SK-N-SH (cell line): Measurements from ENCODE around the gene GYG1. TPM values are rescaled to one million over a fixed set of nuclear protein-coding genes. Genes with fewer than 3 reads are reported as not detected.

Experiments used
- CTCF ChIA-PET: fragments of 300-600, 350-600 bp; formaldehyde crosslinking; extraction: SDS; loops from one replicate; lab custom pipeline; 2021; lab: Yijun Ruan, JAX
- POLR2A ChIA-PET: fragments of 350-600 bp; sonication (Branson Sonifier 250); formaldehyde crosslinking; extraction: SDS; loops from one replicate; lab custom pipeline; 2020; ENCODE audit warnings: antibody characterized with exemption, inconsistent platforms; lab: Yijun Ruan, JAX
- DNase-seq: peaks from one replicate; pipeline ENCODE4 v3.0.0; 2012
- H2AFZ ChIP-seq: fragments of 200-600 bp; sonication (generic); 2 replicates; pipeline ENCODE4 v1.8.1; 2016; ENCODE audit warnings: antibody characterized with exemption, mild to moderate bottlenecking, low read depth
- H3F3A ChIP-seq: fragments of 200-600 bp; sonication (generic); replicated peaks from 2 replicates; pipeline ENCODE3; 2016; ENCODE audit warnings: antibody characterized with exemption, mild to moderate bottlenecking; ENCODE audit not compliant: insufficient read depth
- H3K27ac ChIP-seq, 2 experiments: fragments of 200-500 bp in 1 of 2; fragments of 200-600 bp in 1 of 2; sonication (Bioruptor generic) in 1 of 2; sonication (generic), shearing (Covaris generic) in 1 of 2; 2 replicates each; pipeline versions ENCODE4 v1.5.1 to v1.6.1; 2014 to 2016; ENCODE audit warnings: low read depth in 2 of 2, inconsistent platforms in 1 of 2, low read length in 1 of 2, mild to moderate bottlenecking in 1 of 2, mixed read lengths in 1 of 2
- H3K27me3 ChIP-seq: fragments of 200-600 bp; sonication (generic), shearing (Covaris generic); 2 replicates; pipeline ENCODE4 v1.6.1; 2016; ENCODE audit warnings: mixed run types; ENCODE audit not compliant: insufficient read depth
- H3K36me3 ChIP-seq, 2 experiments: fragments of 200-500 bp in 1 of 2; fragments of 200-600 bp in 1 of 2; sonication (Bioruptor generic) in 1 of 2; sonication (generic) in 1 of 2; replicated peaks in 1 of 2; 2 replicates each; pipeline versions ENCODE3 to v1.5.1; 2014 to 2016; ENCODE audit warnings: low read length in 1 of 2, mild to moderate bottlenecking in 1 of 2; ENCODE audit not compliant: insufficient read depth in 2 of 2, control insufficient read depth in 1 of 2
- H3K4me1 ChIP-seq, 2 experiments: fragments of 200-500 bp in 1 of 2; fragments of 200-600 bp in 1 of 2; sonication (Bioruptor generic) in 1 of 2; sonication (generic), shearing (Covaris generic) in 1 of 2; 2 replicates each; pipeline versions ENCODE4 v1.5.1 to v1.6.1; 2014 to 2016; ENCODE audit warnings: low read depth in 1 of 2, low read length in 1 of 2, mixed run types in 1 of 2; ENCODE audit not compliant: insufficient read depth in 2 of 2, control insufficient read depth in 1 of 2
- H3K4me2 ChIP-seq: fragments of 200-600 bp; sonication (generic), shearing (Covaris generic); 2 replicates; pipeline ENCODE4 v1.6.1; 2017; ENCODE audit warnings: mixed run types
- H3K4me3 ChIP-seq, 2 experiments: fragments of 200-500 bp in 1 of 2; fragments of 200-600 bp in 1 of 2; sonication (Bioruptor generic) in 1 of 2; sonication (generic), shearing (Covaris generic) in 1 of 2; 2 replicates each; pipeline versions ENCODE4 v1.5.1 to v1.8.1; 2014 to 2016; ENCODE audit warnings: low read depth in 2 of 2, inconsistent platforms in 1 of 2, low read length in 1 of 2, mild to moderate bottlenecking in 1 of 2, mixed read lengths in 1 of 2, moderate library complexity in 1 of 2
- H3K79me2 ChIP-seq: fragments of 200-600 bp; sonication (generic); 2 replicates; pipeline ENCODE4 v1.8.1; 2017; ENCODE audit warnings: mild to moderate bottlenecking; ENCODE audit not compliant: insufficient read depth
- H3K9ac ChIP-seq: fragments of 200-600 bp; sonication (generic); 2 replicates; pipeline ENCODE4 v1.6.1; 2017; ENCODE audit warnings: mixed run types
- H3K9me2 ChIP-seq: fragments of 200-600 bp; sonication (generic); 2 replicates; pipeline ENCODE4 v1.6.1; 2017; ENCODE audit warnings: mixed run types
- H3K9me3 ChIP-seq: fragments of 200-600 bp; sonication (generic); 2 replicates; pipeline ENCODE4 v1.6.1; 2017; ENCODE audit warnings: mixed run types, mild to moderate bottlenecking, moderate library complexity
- H4K20me1 ChIP-seq: fragments of 200-600 bp; sonication (generic); 2 replicates; pipeline ENCODE4 v1.6.1; 2017; ENCODE audit warnings: mild to moderate bottlenecking, mixed run types; ENCODE audit not compliant: insufficient read depth
- ELF1 ChIP-seq: IDR thresholded peaks from 2 replicates; pipeline ENCODE4 v1.4.0; 2012
- EP300 ChIP-seq, 2 experiments: IDR thresholded peaks; 2 replicates each; pipeline versions ENCODE4 v1.4.0 to v1.6.1; 2012; ENCODE audit warnings: borderline replicate concordance in 1 of 2, low read depth in 1 of 2, low read length in 1 of 2
- EZH2phosphoT487 ChIP-seq: fragments of 200-600 bp; sonication (generic); IDR thresholded peaks from 2 replicates; pipeline ENCODE4 v1.6.1; 2017; ENCODE audit warnings: low read depth, mixed run types, mild to moderate bottlenecking, antibody characterized with exemption, moderate library complexity, borderline replicate concordance
- FOSL2 ChIP-seq: IDR thresholded peaks from 2 replicates; pipeline ENCODE4 v1.4.0; 2012; ENCODE audit warnings: low read depth, mild to moderate bottlenecking, moderate library complexity, borderline replicate concordance
- JUND ChIP-seq: IDR thresholded peaks from 2 replicates; pipeline ENCODE4 v1.4.0; 2012
- NFIC ChIP-seq: IDR thresholded peaks from 2 replicates; pipeline ENCODE4 v1.4.0; 2012; ENCODE audit warnings: borderline replicate concordance
- NRF1 ChIP-seq: IDR thresholded peaks from 2 replicates; pipeline ENCODE4 v1.6.1; 2012; ENCODE audit warnings: low read depth, mild to moderate bottlenecking, low read length
- RCOR1 ChIP-seq: fragments of 150-350 bp; IDR thresholded peaks from 2 replicates; pipeline ENCODE4 v1.6.1; 2017; ENCODE audit warnings: antibody characterized with exemption, low read length
- RXRA ChIP-seq: IDR thresholded peaks from 2 replicates; pipeline ENCODE4 v1.4.0; 2012; ENCODE audit warnings: low read depth, mild to moderate bottlenecking, borderline replicate concordance
- SMC3 ChIP-seq: IDR thresholded peaks from 2 replicates; pipeline ENCODE4 v1.6.1; 2012; ENCODE audit warnings: low read depth, low read length, improper control_type of control experiment
- TAF1 ChIP-seq: IDR thresholded peaks from 2 replicates; pipeline ENCODE4 v1.6.1; 2012; ENCODE audit warnings: low read depth, mild to moderate bottlenecking, low read length, moderate library complexity, borderline replicate concordance
- YY1 ChIP-seq: IDR thresholded peaks from 2 replicates; pipeline ENCODE4 v1.4.0; 2012; ENCODE audit warnings: low read depth, mild to moderate bottlenecking
- WGBS: methylation state at CpG from one replicate; pipeline ENCODE4 v1.1.6; 2017; ENCODE audit warnings: low lambda C conversion rate; 5-methylcytosine and 5-hydroxymethylcytosine counted together
- polyA plus RNA-seq, 3 experiments: library from polyadenylated mRNA; depleted of rRNA; stranded (reverse); fragments of >200 nt; gene quantifications; 2 replicates each; pipeline ENCODE4 v1.2.3, GENCODE V29; 2012
- TF ChIP-seq, protein P1 (sequence below): fragments of 200-600 bp; sonication (generic); IDR thresholded peaks from 2 replicates; pipeline ENCODE4 v1.6.1; 2017; ENCODE audit warnings: antibody characterized with exemption, mild to moderate bottlenecking, moderate library complexity
- TF ChIP-seq, protein P2 (sequence below): IDR thresholded peaks from 2 replicates; pipeline ENCODE4 v1.4.0; 2012; ENCODE audit warnings: low read depth
- TF ChIP-seq, protein P3 (sequence below): IDR thresholded peaks from 2 replicates; pipeline ENCODE4 v1.4.0; 2012; ENCODE audit warnings: low read depth, borderline replicate concordance
- TF ChIP-seq, protein P4 (sequence below): fragments of 150-350 bp; IDR thresholded peaks from 2 replicates; pipeline ENCODE4 v1.6.1; 2016; ENCODE audit warnings: mild to moderate bottlenecking, low read depth, low read length
- TF ChIP-seq, protein P5 (sequence below): IDR thresholded peaks from 2 replicates; pipeline ENCODE4 v1.6.1; 2012; ENCODE audit warnings: mild to moderate bottlenecking, low read depth, low read length, moderate library complexity
- TF ChIP-seq, protein P6 (sequence below): IDR thresholded peaks from 2 replicates; pipeline ENCODE4; 2012

The GYG1 gene
- polyA plus RNA-seq, 1 of the 3 experiments (the other 2 are of a cell fraction) = 16.8 TPM

DNA sequence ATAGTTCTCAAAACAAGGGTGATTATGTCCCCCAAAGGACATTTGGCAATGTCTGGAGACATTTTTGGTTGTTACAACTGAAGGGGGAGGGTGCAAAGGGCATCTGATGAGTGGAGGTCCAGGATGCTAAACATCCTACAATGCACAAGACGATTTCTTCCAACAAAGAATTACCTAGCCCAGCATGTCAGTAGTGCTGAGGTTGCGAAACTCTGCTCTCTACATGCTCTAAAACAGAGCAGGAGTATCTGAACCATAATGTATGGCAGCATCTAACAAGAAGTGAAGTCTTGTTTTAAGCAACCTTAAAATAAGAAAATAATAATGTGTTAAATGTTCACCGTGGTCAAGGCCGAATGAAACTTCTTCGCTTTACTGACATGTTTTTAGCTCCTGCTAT lies 7.0 kb downstream of the GYG1 start:
- Histone ChIP-seq H3K9me2 (no peaks in the 10 kb centered on the region), H3K79me2 (no peaks in the 10 kb centered on the region; the same call in 1 of the 2 replicates), H3K4me3 (no peak overlapping the region), H2AFZ (no peak overlapping the region), H3K36me3 (peaks cover 26 to 50% of the 10 kb centered on the region in 2 experiments), H3K9ac (no peak overlapping the region), H3F3A (no peaks in the 10 kb centered on the region), H3K27me3 (no peaks in the 10 kb centered on the region), H3K4me2 (no peak overlapping the region), H3K27ac (no peak overlapping the region), H3K9me3 (no peaks in the 10 kb centered on the region), H4K20me1 (no peaks in the 10 kb centered on the region), H3K4me1 (no peaks in the 10 kb centered on the region)
- no peak for DNase-seq
- CTCF ChIA-PET = no interaction called here
- POLR2A ChIA-PET = no interaction called here
- WGBS = 96% methylated on average over 5 of the region's 5 CpGs
- TF ChIP-seq RCOR1 = no peak
- TF ChIP-seq RXRA = no peak
- no peak for TF ChIP-seq NFIC
- TF ChIP-seq EP300 (IDR thresholded peaks at IDR 0.05; ENCODE audit: borderline replicate concordance in 1 of 2, low read depth in 1 of 2, low read length in 1 of 2) = no peak
- TF ChIP-seq, protein P1, sequence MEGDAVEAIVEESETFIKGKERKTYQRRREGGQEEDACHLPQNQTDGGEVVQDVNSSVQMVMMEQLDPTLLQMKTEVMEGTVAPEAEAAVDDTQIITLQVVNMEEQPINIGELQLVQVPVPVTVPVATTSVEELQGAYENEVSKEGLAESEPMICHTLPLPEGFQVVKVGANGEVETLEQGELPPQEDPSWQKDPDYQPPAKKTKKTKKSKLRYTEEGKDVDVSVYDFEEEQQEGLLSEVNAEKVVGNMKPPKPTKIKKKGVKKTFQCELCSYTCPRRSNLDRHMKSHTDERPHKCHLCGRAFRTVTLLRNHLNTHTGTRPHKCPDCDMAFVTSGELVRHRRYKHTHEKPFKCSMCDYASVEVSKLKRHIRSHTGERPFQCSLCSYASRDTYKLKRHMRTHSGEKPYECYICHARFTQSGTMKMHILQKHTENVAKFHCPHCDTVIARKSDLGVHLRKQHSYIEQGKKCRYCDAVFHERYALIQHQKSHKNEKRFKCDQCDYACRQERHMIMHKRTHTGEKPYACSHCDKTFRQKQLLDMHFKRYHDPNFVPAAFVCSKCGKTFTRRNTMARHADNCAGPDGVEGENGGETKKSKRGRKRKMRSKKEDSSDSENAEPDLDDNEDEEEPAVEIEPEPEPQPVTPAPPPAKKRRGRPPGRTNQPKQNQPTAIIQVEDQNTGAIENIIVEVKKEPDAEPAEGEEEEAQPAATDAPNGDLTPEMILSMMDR = no peak
- TF ChIP-seq, protein P2, sequence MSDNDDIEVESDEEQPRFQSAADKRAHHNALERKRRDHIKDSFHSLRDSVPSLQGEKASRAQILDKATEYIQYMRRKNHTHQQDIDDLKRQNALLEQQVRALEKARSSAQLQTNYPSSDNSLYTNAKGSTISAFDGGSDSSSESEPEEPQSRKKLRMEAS = no peak
- no peak for TF ChIP-seq EZH2phosphoT487
- no peak for TF ChIP-seq ELF1
- no peak for TF ChIP-seq YY1
- no peak for TF ChIP-seq NRF1
- TF ChIP-seq, protein P3, sequence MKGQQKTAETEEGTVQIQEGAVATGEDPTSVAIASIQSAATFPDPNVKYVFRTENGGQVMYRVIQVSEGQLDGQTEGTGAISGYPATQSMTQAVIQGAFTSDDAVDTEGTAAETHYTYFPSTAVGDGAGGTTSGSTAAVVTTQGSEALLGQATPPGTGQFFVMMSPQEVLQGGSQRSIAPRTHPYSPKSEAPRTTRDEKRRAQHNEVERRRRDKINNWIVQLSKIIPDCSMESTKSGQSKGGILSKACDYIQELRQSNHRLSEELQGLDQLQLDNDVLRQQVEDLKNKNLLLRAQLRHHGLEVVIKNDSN = no peak
- TF ChIP-seq FOSL2 = no peak
- no peak for TF ChIP-seq JUND
- TF ChIP-seq, protein P4, sequence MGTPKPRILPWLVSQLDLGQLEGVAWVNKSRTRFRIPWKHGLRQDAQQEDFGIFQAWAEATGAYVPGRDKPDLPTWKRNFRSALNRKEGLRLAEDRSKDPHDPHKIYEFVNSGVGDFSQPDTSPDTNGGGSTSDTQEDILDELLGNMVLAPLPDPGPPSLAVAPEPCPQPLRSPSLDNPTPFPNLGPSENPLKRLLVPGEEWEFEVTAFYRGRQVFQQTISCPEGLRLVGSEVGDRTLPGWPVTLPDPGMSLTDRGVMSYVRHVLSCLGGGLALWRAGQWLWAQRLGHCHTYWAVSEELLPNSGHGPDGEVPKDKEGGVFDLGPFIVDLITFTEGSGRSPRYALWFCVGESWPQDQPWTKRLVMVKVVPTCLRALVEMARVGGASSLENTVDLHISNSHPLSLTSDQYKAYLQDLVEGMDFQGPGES = no peak
- no peak for TF ChIP-seq TAF1
- TF ChIP-seq, protein P5, sequence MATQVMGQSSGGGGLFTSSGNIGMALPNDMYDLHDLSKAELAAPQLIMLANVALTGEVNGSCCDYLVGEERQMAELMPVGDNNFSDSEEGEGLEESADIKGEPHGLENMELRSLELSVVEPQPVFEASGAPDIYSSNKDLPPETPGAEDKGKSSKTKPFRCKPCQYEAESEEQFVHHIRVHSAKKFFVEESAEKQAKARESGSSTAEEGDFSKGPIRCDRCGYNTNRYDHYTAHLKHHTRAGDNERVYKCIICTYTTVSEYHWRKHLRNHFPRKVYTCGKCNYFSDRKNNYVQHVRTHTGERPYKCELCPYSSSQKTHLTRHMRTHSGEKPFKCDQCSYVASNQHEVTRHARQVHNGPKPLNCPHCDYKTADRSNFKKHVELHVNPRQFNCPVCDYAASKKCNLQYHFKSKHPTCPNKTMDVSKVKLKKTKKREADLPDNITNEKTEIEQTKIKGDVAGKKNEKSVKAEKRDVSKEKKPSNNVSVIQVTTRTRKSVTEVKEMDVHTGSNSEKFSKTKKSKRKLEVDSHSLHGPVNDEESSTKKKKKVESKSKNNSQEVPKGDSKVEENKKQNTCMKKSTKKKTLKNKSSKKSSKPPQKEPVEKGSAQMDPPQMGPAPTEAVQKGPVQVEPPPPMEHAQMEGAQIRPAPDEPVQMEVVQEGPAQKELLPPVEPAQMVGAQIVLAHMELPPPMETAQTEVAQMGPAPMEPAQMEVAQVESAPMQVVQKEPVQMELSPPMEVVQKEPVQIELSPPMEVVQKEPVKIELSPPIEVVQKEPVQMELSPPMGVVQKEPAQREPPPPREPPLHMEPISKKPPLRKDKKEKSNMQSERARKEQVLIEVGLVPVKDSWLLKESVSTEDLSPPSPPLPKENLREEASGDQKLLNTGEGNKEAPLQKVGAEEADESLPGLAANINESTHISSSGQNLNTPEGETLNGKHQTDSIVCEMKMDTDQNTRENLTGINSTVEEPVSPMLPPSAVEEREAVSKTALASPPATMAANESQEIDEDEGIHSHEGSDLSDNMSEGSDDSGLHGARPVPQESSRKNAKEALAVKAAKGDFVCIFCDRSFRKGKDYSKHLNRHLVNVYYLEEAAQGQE = no peak
- no peak for TF ChIP-seq SMC3
- TF ChIP-seq, protein P6, sequence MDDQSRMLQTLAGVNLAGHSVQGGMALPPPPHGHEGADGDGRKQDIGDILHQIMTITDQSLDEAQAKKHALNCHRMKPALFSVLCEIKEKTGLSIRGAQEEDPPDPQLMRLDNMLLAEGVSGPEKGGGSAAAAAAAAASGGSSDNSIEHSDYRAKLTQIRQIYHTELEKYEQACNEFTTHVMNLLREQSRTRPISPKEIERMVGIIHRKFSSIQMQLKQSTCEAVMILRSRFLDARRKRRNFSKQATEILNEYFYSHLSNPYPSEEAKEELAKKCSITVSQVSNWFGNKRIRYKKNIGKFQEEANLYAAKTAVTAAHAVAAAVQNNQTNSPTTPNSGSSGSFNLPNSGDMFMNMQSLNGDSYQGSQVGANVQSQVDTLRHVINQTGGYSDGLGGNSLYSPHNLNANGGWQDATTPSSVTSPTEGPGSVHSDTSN = no peak
